ENCODE results near the gene DNAH10.

DNAH10 gene

DNA sequence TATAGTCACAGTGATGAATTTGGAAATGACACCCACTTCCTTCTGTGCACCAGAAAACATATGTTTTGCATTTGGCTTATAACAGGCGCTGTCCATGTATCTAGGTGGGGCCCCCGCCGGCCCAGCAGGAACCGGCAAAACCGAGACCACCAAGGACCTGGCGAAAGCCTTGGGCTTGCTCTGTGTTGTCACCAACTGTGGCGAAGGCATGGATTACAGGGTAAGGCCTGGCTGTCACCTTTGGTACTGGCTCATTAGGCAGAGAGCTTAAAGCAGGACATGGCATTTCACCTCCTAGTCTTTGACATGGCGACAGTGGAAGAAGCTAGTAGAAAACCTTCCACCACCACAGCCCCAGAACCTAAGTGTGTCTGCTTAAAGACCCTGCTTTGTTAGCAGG lies 85.8 kb downstream of the DNAH10 start:
- DNase-seq = no peak

DNA sequence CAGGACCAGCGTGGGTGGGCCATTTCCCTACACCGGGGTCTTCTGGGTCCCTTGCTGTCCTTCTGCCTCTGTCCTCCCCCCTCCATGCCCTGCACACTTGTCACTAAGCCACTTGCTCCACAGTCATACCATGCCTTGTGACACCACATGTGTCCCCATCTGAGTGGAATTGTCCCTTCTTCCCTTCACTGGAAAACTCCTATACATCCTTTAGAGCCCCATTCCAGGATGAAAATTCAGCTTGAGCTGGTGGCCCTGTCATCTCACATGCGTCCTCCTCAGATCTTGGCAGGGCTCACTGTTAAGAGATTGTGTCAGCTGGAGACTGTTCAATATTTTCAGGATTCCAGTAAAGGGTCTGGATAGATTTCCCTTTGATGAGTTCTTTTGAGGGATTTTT lies 87.4 kb downstream of the DNAH10 start:
- no peak for DNase-seq

DNA sequence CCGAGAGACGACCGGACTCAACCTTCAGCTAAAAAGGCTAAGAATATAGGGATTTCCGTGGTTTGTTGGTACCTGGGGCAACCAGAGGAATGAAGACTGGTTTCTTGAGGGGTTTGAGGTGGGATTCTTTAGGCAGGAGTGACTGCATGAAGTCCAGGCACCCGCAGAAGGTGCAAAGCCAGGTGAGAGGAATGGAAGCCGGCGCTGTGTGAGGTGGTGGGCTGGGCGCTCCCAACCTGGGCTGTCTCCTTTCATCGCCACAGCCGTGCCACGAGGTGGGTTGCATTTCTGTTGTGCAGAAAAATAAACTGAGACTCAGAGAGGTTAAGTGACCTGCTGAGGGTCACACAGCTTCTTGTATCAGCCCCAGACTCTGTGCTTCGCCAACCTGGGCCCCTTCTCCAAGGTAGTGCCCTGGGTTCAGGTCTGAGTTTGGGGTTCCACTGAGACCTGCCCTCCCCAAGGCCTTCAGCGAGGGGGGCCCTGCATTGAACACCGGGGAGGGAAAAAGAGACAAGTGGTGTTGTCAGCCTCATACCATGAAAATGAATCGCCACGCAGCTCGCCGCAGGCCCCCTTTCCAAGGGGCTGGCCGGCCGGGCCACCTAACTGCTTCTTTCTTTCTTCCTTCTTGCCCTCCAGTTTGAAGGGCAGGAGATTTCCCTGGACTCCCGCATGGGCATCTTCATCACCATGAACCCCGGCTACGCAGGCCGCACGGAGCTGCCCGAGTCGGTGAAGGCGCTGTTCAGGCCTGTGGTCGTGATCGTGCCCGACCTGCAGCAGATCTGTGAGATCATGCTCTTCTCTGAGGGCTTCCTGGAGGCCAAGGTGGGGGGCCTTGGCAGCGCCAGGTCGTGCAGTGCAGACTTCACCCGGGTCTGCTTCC lies 88.4 kb downstream of the DNAH10 start:
- DNase-seq = no peak

- no peak for DNase-seq
Observed at GRCh38 chr12:123853396-123854070, 91.4 kb downstream of the DNAH10 start.

DNA sequence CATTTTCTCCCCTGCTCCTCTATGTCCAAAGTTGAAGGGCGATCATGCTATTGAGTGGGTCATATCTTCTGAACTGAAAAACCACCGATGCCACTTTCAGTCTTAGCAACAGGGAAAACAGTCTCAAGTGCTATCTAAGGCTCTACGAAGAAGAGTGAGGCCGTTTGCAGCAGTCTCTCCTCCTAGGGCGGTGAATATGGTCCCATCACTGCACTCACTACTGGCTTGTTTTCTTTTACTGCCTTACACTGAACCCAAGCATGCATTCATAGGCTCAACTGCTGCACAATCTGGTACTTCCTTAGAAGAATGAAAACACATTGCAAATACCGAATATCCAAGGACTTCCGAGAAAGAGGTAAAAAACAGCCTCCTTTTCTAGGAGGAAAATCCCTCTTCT lies 92.1 kb downstream of the DNAH10 start:
- no peak for DNase-seq

- DNase-seq = no peak
Observed at GRCh38 chr12:123854918-123855317, 92.8 kb downstream of the DNAH10 start.

GRCh38 chr12:123856681-123857080 lies 94.6 kb downstream of the DNAH10 start:
- DNase-seq = no peak

- DNase-seq = no peak
Observed at GRCh38 chr12:123858176-123858575, 96.1 kb downstream of the DNAH10 start.

DNA sequence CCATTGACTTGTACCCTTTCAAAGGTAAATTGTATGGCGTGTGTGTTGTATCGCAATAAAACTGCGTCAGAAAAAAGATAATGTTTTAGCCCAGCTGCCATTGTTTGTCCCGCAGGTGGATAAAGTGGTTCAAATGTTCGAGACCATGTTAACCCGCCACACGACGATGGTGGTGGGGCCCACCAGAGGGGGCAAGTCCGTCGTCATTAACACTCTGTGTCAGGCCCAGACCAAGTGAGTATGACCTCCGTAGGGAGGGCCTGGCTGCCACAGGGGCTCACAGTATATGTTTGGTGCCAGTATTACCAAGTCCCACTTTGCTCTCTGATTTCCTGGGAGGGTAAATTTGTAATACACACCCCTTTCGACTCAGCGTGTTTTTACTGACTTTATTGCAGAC lies 96.9 kb downstream of the DNAH10 start:
- DNase-seq = no peak

- DNase-seq = no peak
Observed at GRCh38 chr12:123860377-123860776, 98.3 kb downstream of the DNAH10 start.

- no peak for DNase-seq
Observed at GRCh38 chr12:123861392-123861791, 99.3 kb downstream of the DNAH10 start.

DNA sequence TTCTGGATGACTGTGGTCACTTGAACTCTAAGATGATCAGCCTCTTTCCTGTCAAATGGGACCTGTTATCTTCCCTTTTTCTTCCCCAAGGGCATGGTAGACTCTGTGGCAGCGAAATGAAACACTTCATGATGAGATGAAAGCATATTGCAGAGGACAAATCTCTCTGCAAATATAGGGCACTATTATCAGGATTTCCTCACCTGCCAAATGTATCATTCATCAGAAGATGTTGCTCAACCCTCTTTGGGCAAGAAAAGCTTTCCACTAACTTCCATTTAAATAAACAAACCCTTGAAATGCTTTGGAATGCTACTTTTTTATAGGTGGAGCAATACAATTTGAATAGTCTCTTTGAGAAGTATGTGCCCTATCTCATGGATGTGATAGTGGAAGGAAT lies 105.0 kb downstream of the DNAH10 start:
- no peak for DNase-seq

DNA sequence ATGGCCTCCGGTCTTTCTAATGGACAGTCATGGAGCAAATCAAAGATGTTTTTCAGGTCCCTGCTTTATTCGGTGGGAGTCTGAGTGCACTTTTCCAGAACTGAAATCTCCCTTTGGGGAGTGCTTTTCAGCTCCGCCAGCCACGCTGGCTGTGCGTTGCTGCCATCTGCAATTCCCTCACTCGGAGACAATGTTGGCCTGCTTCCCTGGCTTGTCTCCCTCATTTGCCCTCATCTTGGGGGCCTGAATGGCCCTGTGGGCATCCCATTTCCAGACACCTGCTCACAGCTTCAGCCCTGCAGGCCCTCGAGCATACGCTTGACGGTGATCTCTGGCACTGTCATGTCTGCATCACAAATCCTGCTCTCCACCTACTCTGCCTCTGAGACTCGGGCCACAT lies 106.7 kb downstream of the DNAH10 start:
- no peak for DNase-seq

GRCh38 chr12:123873793-123874192 lies 111.7 kb downstream of the DNAH10 start:
- DNase-seq = no peak

DNA sequence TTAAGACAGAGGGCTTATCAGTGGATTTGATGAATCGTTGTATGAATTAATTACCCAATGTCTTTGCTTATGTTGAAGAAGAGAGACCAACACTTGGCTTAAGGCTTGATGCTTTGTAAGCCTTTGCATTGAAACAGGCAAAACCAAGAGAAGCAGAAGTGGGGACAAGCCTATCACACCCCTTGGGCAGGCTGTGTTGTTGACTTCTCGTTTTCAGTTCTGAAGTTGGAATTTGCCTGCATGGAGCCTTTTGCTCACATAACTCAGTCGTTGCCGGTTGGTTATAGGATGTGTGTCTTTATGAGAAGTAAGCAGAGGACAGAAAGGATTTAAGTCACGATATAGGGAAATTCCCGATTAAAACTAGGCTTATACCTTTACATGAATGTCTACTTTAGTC lies 115.9 kb downstream of the DNAH10 start:
- DNase-seq = no peak

- DNase-seq = no peak
Observed at GRCh38 chr12:123879101-123879500, 117.0 kb downstream of the DNAH10 start.

- no peak for DNase-seq
Observed at GRCh38 chr12:123879691-123880090, 117.6 kb downstream of the DNAH10 start.

DNA sequence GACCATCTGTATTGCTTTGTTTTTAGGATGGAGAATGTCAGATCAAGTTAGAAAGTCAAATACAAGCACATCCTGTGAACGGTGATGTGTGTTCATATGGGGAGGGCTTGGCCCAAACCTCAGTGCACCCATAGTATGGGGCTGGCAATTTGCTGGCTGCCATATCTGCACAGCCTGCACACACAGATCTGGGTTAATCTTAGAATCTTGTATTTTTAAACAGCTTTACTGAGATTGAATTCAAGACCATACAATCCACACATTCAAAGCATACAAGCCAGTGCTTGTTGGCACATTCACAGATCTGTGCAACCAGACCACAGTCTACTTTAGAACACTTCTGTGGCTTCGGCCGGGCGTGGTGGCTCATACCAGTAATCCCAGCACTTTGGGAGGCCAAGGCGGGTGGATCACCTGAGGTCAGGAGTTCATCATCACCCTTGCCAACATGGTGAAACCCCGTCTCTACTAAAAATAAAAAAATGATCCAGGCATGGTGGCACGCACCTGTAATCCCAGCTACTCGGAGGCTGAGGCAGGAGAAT lies 120.1 kb downstream of the DNAH10 start:
- no peak for DNase-seq

DNA sequence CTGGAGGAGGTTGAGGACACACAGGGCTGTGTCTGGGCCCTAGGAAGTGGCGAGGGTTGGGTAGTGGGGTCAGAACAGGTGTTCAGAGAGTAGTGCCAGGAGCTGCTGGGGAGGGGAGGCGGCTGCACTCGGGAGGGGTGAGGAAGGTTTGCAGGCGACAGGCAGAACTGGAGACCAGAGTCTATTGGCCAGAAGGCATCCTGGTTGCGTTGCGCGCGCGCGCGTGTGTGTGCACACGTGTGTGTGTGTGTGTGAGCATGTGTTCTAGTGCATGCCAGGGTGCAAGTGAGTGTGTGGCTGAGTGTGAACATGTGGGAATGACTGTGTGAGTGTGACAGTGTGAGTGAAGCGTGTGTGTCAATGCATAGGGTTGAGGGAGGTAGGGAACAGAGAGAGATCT lies 124.2 kb downstream of the DNAH10 start:
- DNase-seq = no peak

GRCh38 chr12:123886931-123887582 lies 125.0 kb downstream of the DNAH10 start:
- no peak for DNase-seq

GRCh38 chr12:123888989-123889388 lies 126.9 kb downstream of the DNAH10 start:
- no peak for DNase-seq

DNA sequence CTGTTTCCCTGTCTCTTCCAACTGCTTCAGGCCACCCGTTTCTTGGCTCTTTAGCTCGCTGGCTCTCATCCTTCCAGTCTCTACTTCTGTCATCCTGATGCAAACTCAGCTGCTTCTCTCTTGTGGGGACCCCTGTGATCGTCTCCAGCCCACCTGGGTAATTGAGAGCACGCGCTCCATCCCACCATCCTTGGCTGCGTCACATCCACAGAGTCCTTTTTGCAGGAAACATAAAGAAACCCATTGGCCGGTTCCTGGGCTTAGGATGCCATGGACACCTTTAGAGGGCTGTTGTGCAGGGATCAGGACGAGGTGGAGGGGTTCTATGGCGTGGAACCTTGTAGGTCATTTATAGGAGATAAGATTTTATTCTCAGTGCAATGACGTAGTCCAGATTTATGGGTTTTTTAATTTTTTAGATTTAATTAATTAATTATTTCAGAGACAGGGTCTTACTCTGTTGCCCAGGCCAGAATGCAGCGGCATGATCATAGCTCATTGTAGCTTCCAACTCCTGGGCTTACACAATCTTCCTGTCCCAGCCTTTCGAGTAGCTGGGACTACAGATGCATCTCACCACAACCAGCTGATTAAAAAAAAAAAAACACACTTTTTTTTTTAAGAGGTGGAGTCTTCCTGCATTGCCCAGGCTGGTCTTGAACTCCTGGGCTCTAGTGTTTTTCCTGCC lies 127.9 kb downstream of the DNAH10 start:
- DNase-seq = no peak

DNA sequence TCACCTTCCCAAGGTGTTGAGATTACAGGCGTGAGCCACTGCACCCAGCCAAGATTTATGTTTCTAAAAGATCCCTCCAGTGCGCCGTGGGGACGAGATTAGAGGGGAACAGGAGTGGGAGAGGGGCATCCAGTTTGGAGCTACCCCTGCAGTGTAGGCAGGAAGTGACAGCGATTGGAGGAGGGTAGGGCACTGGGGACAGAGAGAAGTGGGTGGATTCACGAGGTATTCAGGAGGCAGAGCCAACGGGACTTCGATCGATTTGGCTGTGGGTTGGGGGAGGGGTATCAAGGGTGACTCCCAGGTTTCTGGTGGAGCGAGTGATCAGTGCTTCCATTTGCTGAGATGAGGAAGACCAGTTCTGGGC lies 128.4 kb downstream of the DNAH10 start:
- no peak for DNase-seq
